ENCODE measurements around the gene SPANXN2. TPM values are rescaled to one million over a fixed set of nuclear protein-coding genes. Genes with fewer than 3 reads are reported as not detected.

Gene SPANXN2
- total RNA-seq, 1 donor from 2014 or later = not detected

DNA sequence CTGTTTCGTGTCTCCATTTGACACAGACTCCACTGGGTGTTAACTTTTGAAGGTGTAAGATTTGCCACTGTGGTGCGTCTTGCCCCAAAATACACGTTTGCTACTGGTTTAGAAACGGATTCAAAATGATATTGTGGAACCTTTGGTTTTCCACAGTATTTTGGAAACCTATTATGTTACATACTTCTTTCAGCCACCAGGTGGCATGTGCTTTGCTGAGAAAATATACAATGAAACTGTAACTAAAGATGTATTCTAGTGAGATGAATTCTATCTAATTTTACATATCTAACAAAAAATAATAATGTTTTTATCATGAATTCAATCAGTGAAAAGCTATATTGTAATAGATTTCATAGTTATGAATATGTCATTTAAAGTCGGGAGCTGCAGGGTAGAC lies 56.2 kb downstream of the SPANXN2 start:
- Histone ChIP-seq H3K4me3 (no peak overlapping the region), H3K27ac (replicated peaks) (no peak overlapping the region), H3K27me3 (ENCODE audit: low read depth) (no peaks in the 10 kb centered on the region), H3K9me3 (replicated peaks) (no peaks in the 10 kb centered on the region), H3K36me3 (no peaks in the 10 kb centered on the region), H3K4me1 (no peaks in the 10 kb centered on the region)
- DNase-seq = no peak
- intact Hi-C loops (cut with micrococcal nuclease) = no loop called here
- TF ChIP-seq CTCF (IDR thresholded peaks at IDR 0.05; ENCODE audit: borderline replicate concordance) = peak; percentile 50

GRCh38 chrX:143663755-143664154 lies 56.8 kb downstream of the SPANXN2 start:
- H3K36me3 ChIP-seq = no peaks in the 10 kb centered on the region
- H3K4me1 ChIP-seq = no peaks in the 10 kb centered on the region
- H3K9me3 ChIP-seq (replicated peaks) = no peaks in the 10 kb centered on the region
- DNase-seq = no peak
- H3K27me3 ChIP-seq (ENCODE audit: low read depth) = no peaks in the 10 kb centered on the region
- intact Hi-C loops (cut with micrococcal nuclease) = no loop called here
- TF ChIP-seq CTCF (IDR thresholded peaks at IDR 0.05; ENCODE audit: borderline replicate concordance) = no peak
- H3K4me3 ChIP-seq = no peak overlapping the region
- H3K27ac ChIP-seq (replicated peaks) = no peak overlapping the region

Other genes with a start within 250 kb of the SPANXN2 start
- not detected for gene SPANXN3, start 203.3 kb downstream of the SPANXN2 start, total RNA-seq
- 0.30 TPM for gene SLITRK4, start 84.7 kb downstream of the SPANXN2 start, total RNA-seq
- gene UBE2NL, start 163.3 kb upstream of the SPANXN2 start, total RNA-seq = not detected